C4-2B (cell line): Measurements from ENCODE around the gene PLA2G15.

Experiments
- CTCF ChIP-seq: fragments of 450-650 bp; conservative IDR thresholded peaks from 2 replicates; pipeline ENCODE4 v1.5.1; 2017; ENCODE audit warnings: mild to moderate bottlenecking
- ZFX ChIP-seq: fragments of 450-650 bp; IDR thresholded peaks from 2 replicates; pipeline ENCODE4 v1.6.1; 2017

DNA sequence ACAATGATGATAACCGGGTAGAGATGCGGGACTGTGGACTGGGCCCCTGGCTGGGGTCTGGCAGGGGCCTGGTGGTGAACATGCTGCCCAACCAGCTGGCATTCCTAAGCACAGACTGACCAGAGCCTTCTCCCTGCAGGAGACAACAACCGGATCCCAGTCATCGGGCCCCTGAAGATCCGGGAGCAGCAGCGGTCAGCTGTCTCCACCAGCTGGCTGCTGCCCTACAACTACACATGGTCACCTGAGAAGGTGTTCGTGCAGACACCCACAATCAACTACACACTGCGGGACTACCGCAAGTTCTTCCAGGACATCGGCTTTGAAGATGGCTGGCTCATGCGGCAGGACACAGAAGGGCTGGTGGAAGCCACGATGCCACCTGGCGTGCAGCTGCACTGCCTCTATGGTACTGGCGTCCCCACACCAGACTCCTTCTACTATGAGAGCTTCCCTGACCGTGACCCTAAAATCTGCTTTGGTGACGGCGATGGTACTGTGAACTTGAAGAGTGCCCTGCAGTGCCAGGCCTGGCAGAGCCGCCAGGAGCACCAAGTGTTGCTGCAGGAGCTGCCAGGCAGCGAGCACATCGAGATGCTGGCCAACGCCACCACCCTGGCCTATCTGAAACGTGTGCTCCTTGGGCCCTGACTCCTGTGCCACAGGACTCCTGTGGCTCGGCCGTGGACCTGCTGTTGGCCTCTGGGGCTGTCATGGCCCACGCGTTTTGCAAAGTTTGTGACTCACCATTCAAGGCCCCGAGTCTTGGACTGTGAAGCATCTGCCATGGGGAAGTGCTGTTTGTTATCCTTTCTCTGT, 14.0 kb downstream of the PLA2G15 start:
- TF ChIP-seq ZFX (no peak), CTCF (no peak)
